HepG2 (cell line): ENCODE data around the gene SLC6A4. TPM values are rescaled to one million over a fixed set of nuclear protein-coding genes. Genes with fewer than 3 reads are reported as not detected.

Source experiments
- ATAC-seq: fragments of 200-7000 bp; cut with Tn5 transposase; 3 replicates; pipeline ENCODE4 v1.9.1; 2020; ENCODE audit warnings: mild to moderate bottlenecking, moderate library complexity
- BruUV-seq: library from RNA; stranded (reverse); fragments of 400-500 nt; replicated peaks from 2 replicates; lab custom pipeline; 2021; lab: Mats Ljungman, UMichigan
- CTCF ChIA-PET: fragments of 300-600 bp; formaldehyde crosslinking; extraction: SDS; loops from one replicate; lab custom pipeline; 2021; ENCODE audit warnings: low total read pairs, inconsistent platforms, low intra/inter-chr PET ratio; lab: Yijun Ruan, JAX
- POLR2A ChIA-PET: fragments of 350-600 bp; sonication (Branson Sonifier 250); formaldehyde crosslinking; loops from one replicate; lab custom pipeline; 2020; ENCODE audit warnings: antibody characterized with exemption, inconsistent platforms; lab: Yijun Ruan, JAX
- DNase-seq: peaks from one replicate; pipeline ENCODE4 v3.0.0-alpha.2; 2015; ENCODE audit warnings: low spot score
- FAIRE-seq: peaks from 3 replicates; lab custom pipeline; 2011; peaks lifted over from hg19 to GRCh38; lab: Jason Lieb, UNC
- H2AFZ ChIP-seq: one replicate; pipeline ENCODE4 v1.6.1; 2011; ENCODE audit warnings: low read length, inconsistent platforms
- H3K27ac ChIP-seq: fragments of 300-600 bp; 3 replicates; pipeline ENCODE4 v1.8.0; 2011; ENCODE audit warnings: mixed run types, mild to moderate bottlenecking, mixed read lengths, low read length, inconsistent platforms; ENCODE audit not compliant: insufficient read depth; ENCODE audit errors: extremely low read length
- H3K27me3 ChIP-seq, 2 experiments: fragments of 200-600 bp in 1 of 2; 2 replicates in 1 of 2; 3 replicates in 1 of 2; pipeline versions ENCODE4 v1.6.0 to v1.8.0; 2011; ENCODE audit warnings: low read length in 2 of 2, mild to moderate bottlenecking in 2 of 2, moderate library complexity in 2 of 2, inconsistent platforms in 1 of 2; ENCODE audit not compliant: insufficient read depth in 2 of 2, control insufficient read depth in 1 of 2
- H3K36me3 ChIP-seq, 2 experiments: fragments of 200-600 bp in 1 of 2; replicated peaks in 1 of 2; 2 replicates in 1 of 2; 3 replicates in 1 of 2; pipeline versions ENCODE4 v1.5.1 to v1.8.0; 2011; ENCODE audit warnings: low read length in 2 of 2, inconsistent platforms in 1 of 2; ENCODE audit not compliant: insufficient read depth in 2 of 2, control insufficient read depth in 1 of 2
- H3K4me1 ChIP-seq: 2 replicates; pipeline ENCODE4 v1.5.1; 2012; ENCODE audit warnings: low read length, inconsistent platforms; ENCODE audit not compliant: insufficient read depth
- H3K4me2 ChIP-seq: 2 replicates; pipeline ENCODE4 v1.6.0; 2011; ENCODE audit warnings: low read depth, low read length, inconsistent platforms
- H3K4me3 ChIP-seq, 3 experiments: fragments of 200-600 bp in 1 of 3; sonication (generic), shearing (Covaris generic) in 1 of 3; replicated peaks in 1 of 3; 2 replicates each; pipeline ENCODE4 v1.5.1; 2011 to 2016; ENCODE audit warnings: low read length in 3 of 3, inconsistent platforms in 2 of 3, low read depth in 2 of 3, mild to moderate bottlenecking in 2 of 3, control low read depth in 1 of 3, mixed read lengths in 1 of 3; ENCODE audit not compliant: insufficient read depth in 1 of 3
- H3K79me2 ChIP-seq: one replicate; pipeline ENCODE4 v1.6.1; 2011; ENCODE audit warnings: low read length, inconsistent platforms; ENCODE audit not compliant: insufficient read depth
- H3K9ac ChIP-seq: 2 replicates; pipeline ENCODE4 v1.6.0; 2011; ENCODE audit warnings: mild to moderate bottlenecking, low read depth, low read length, inconsistent platforms; ENCODE audit not compliant: insufficient read depth
- H3K9me3 ChIP-seq: 2 replicates; pipeline ENCODE4 v1.5.1; 2012; ENCODE audit warnings: mild to moderate bottlenecking, low read length
- H4K20me1 ChIP-seq: 2 replicates; pipeline ENCODE4 v1.6.0; 2011; ENCODE audit warnings: inconsistent platforms, mild to moderate bottlenecking, low read length, moderate library complexity; ENCODE audit not compliant: insufficient read depth
- FOXO4 ChIP-seq: sonication (generic); formaldehyde crosslinking; conservative IDR thresholded peaks from 2 replicates; pipeline ENCODE4 v1.8.1; 2023; ENCODE audit warnings: missing genetic modification reagents
- GABPB1 ChIP-seq: IDR thresholded peaks from 2 replicates; pipeline ENCODE4 v1.6.1; 2016; ENCODE audit warnings: mild to moderate bottlenecking, missing genetic modification reagents, moderate library complexity, missing compliant biosample characterization
- HHEX ChIP-seq: IDR thresholded peaks from 2 replicates; pipeline ENCODE4 v1.6.1; 2016; ENCODE audit warnings: control low read depth
- KAT8 ChIP-seq: IDR thresholded peaks from 2 replicates; pipeline ENCODE4 v1.6.1; 2016; ENCODE audit warnings: missing genetic modification reagents, missing compliant biosample characterization
- KLF16 ChIP-seq, 2 experiments: sonication (generic) in 1 of 2; formaldehyde crosslinking in 1 of 2; IDR thresholded peaks; 2 replicates each; pipeline versions ENCODE4 v1.6.1 to v1.8.0; 2016 to 2023; ENCODE audit warnings: missing genetic modification reagents in 2 of 2, missing compliant biosample characterization in 1 of 2
- SAFB2 ChIP-seq: sonication (generic); formaldehyde crosslinking; IDR thresholded peaks from 2 replicates; pipeline ENCODE4 v1.5.1; 2020; ENCODE audit warnings: missing genetic modification reagents, low read depth, mild to moderate bottlenecking, borderline replicate concordance
- SSRP1 ChIP-seq: IDR thresholded peaks from 2 replicates; pipeline ENCODE4 v1.6.1; 2016; ENCODE audit warnings: control low read depth
- TAF15 ChIP-seq: fragments of 200-400 bp; formaldehyde crosslinking; IDR thresholded peaks from one replicate; pipeline ENCODE4 v1.6.1; 2018; ENCODE audit warnings: mild to moderate bottlenecking, low read depth, low read length; ENCODE audit not compliant: poor library complexity, severe bottlenecking
- TCF7L2 ChIP-seq: IDR thresholded peaks from 2 replicates; pipeline ENCODE4 v1.6.1; 2011; ENCODE audit warnings: mild to moderate bottlenecking, low read depth, low read length, moderate library complexity
- ZBTB38 ChIP-seq: sonication (generic); formaldehyde crosslinking; IDR thresholded peaks from 2 replicates; pipeline ENCODE4 v1.5.1; 2020; ENCODE audit warnings: mild to moderate bottlenecking, missing genetic modification reagents
- ZNF20 ChIP-seq: sonication (generic); formaldehyde crosslinking; IDR thresholded peaks from 2 replicates; pipeline ENCODE4 v1.4.0; 2020; ENCODE audit warnings: mild to moderate bottlenecking, moderate library complexity, missing genetic modification reagents
- ZNF234 ChIP-seq: sonication (generic); formaldehyde crosslinking; conservative IDR thresholded peaks from 2 replicates; pipeline ENCODE4 v1.5.1; 2020; ENCODE audit warnings: mild to moderate bottlenecking, missing genetic modification reagents
- ZNF513 ChIP-seq: sonication (generic); formaldehyde crosslinking; conservative IDR thresholded peaks from 2 replicates; pipeline ENCODE4 v1.5.0; 2020; ENCODE audit warnings: missing genetic modification reagents
- ZNF678 ChIP-seq: sonication (generic); formaldehyde crosslinking; IDR thresholded peaks from 2 replicates; pipeline ENCODE4 v1.4.0; 2020; ENCODE audit warnings: mild to moderate bottlenecking, missing genetic modification reagents
- ZNF720 ChIP-seq: sonication (generic); formaldehyde crosslinking; IDR thresholded peaks from 2 replicates; pipeline ENCODE4 v1.4.0; 2020; ENCODE audit warnings: missing genetic modification reagents
- ZNF784 ChIP-seq: sonication (generic); formaldehyde crosslinking; IDR thresholded peaks from 2 replicates; pipeline ENCODE4 v1.5.1; 2020; ENCODE audit warnings: missing genetic modification reagents, mild to moderate bottlenecking, borderline replicate concordance
- ZNF883 ChIP-seq: sonication (generic); formaldehyde crosslinking; IDR thresholded peaks from 2 replicates; pipeline ENCODE4 v1.5.1; 2020; ENCODE audit warnings: mild to moderate bottlenecking, missing genetic modification reagents; ENCODE audit errors: not compliant biosample characterization
- WGBS: methylation state at CpG from one replicate; pipeline ENCODE4 v1.1.6; 2017; ENCODE audit warnings: low lambda C conversion rate; 5-methylcytosine and 5-hydroxymethylcytosine counted together
- in situ Hi-C: cut with HindIII; loops from 2 replicates; pipeline ENCODE4 v1.10.0; 2017; ENCODE audit warnings: low pct_unique_long_range_greater_than_20kb; ENCODE audit not compliant: extremely low pct_ligation_motif_present
- intact Hi-C: fragments of 100-400 bp; cut with micrococcal nuclease; formaldehyde crosslinking; loops from one replicate; pipeline ENCODE4 v1.10.0; 2022; ENCODE audit not compliant: unreplicated experiment
- polyA plus RNA-seq, 8 experiments: library from polyadenylated mRNA; depleted of rRNA in 3 of 8; stranded (reverse) in 7 of 8; unstranded in 1 of 8; fragments of >200 nt; fragmentation: Illumina TruSeq in 4 of 8; extraction: Trizol in 4 of 8; gene quantifications; 2 replicates each; pipeline versions ENCODE4 v1.2.1 to v1.2.3, GENCODE V29; 2011 to 2016; ENCODE audit warnings: low read depth in 4 of 8, missing spikeins in 1 of 8, mixed read lengths in 1 of 8; ENCODE audit not compliant: insufficient read depth in 1 of 8
- total RNA-seq, 5 experiments: library from RNA; depleted of rRNA; stranded (reverse); fragments of >200 nt; fragmentation: Illumina TruSeq; extraction: Trizol; gene quantifications; 2 replicates each; pipeline ENCODE4 v1.2.3, GENCODE V29; 2016; ENCODE audit warnings: low read depth in 1 of 5

SLC6A4 gene
- total and polyA plus RNA-seq, 2 of the 13 experiments (the other 11 are each of a cell fraction or from before 2014, with no cell fraction given) = 7.6 to 20.3 TPM

GRCh38 chr17:30243002-30243401 lies 7.5 kb upstream of the SLC6A4 start:
- H4K20me1 ChIP-seq = no peaks in the 10 kb centered on the region
- 82% methylated on average over 4 of the region's 4 CpGs for WGBS
- BruUV-seq = no TSS peak
- in situ Hi-C loops = no loop called here
- no peak for DNase-seq
- ChIA-PET CTCF (no interaction called here), POLR2A (no interaction called here)
- H3K4me2 ChIP-seq = no peak overlapping the region
- H3K27ac ChIP-seq = no peak overlapping the region
- no peaks in the 10 kb centered on the region for H3K27me3 ChIP-seq
- H3K9me3 ChIP-seq = no peaks in the 10 kb centered on the region
- no peaks in the 10 kb centered on the region for H3K79me2 ChIP-seq
- no peak overlapping the region for H3K9ac ChIP-seq
- H3K4me1 ChIP-seq = peaks cover 16% of the 10 kb centered on the region
- TF ChIP-seq ZNF784 = no peak
- TF ChIP-seq FOXO4 (CRISPR knock-in tag) = no peak
- no peak for TF ChIP-seq ZBTB38 (CRISPR knock-in tag)
- no peak for TF ChIP-seq TAF15
- H2AFZ ChIP-seq = no peak overlapping the region
- H3K36me3 ChIP-seq = peaks cover 1 to 4% of the 10 kb centered on the region in 2 experiments; a peak in 2 of 5 replicates
- no peak for FAIRE-seq
- H3K4me3 ChIP-seq = no peak overlapping the region
- intact Hi-C loops = no loop called here
- ATAC-seq = no peak

- Histone ChIP-seq H3K4me1 (peaks cover 24% of the 10 kb centered on the region), H2AFZ (no peak overlapping the region), H3K27ac (no peak overlapping the region), H3K27me3 (no peaks in the 10 kb centered on the region)
- CTCF ChIA-PET = no interaction called here
- in situ Hi-C loops = no loop called here
- TF ChIP-seq SSRP1 (CRISPR knock-in tag) (no peak), ZNF720 (no peak), KAT8 (CRISPR knock-in tag) (no peak), ZNF234 (CRISPR knock-in tag) (no peak), GABPB1 (CRISPR knock-in tag) (no peak), SAFB2 (no peak), HHEX (CRISPR knock-in tag) (no peak), TCF7L2 (no peak), ZNF883 (CRISPR knock-in tag) (no peak), ZNF20 (CRISPR knock-in tag) (no peak), ZNF678 (CRISPR knock-in tag) (no peak), ZNF513 (no peak), KLF16 (CRISPR knock-in tag; IDR thresholded peaks at IDR 0.05) (no peak)
- TF ChIP-seq, all 625 proteins: peak for 0
- intact Hi-C loops = no loop called here
- Histone ChIP-seq H3K79me2 (no peaks in the 10 kb centered on the region), H3K9me3 (no peaks in the 10 kb centered on the region), H3K4me3 (no peak overlapping the region), H4K20me1 (no peaks in the 10 kb centered on the region), H3K9ac (no peak overlapping the region), H3K4me2 (no peak overlapping the region), H3K36me3 (no peaks in the 10 kb centered on the region)
- BruUV-seq = no TSS peak
- ATAC-seq (no peak), DNase-seq (no peak), FAIRE-seq (no peak)
- POLR2A ChIA-PET = no interaction called here
- 72% methylated on average over 6 of the region's 6 CpGs for WGBS
Observed at GRCh38 chr17:30241051-30241450, 5.6 kb upstream of the SLC6A4 start.
